Upper lobe of left lung (tissue), 4 donors: ENCODE data around the gene CDH13.

Experiments used
- CTCF ChIP-seq, 6 experiments: fragments of 450-650 bp in 4 of 6; fragments of 200-600 bp in 2 of 6; sonication (generic) in 2 of 6; IDR thresholded peaks; one replicate each; pipeline ENCODE4 v1.5.1; 2016 to 2019; ENCODE audit warnings: antibody characterized with exemption in 6 of 6
- EP300 ChIP-seq, 4 donors: sonication (generic); formaldehyde crosslinking; IDR thresholded peaks; one replicate each; pipeline ENCODE4 v1.5.1; 2017; ENCODE audit warnings: antibody characterized with exemption in 4 of 4, control low read depth in 2 of 4
- POLR2A ChIP-seq, 4 donors: fragments of 450-650 bp; IDR thresholded peaks; one replicate each; pipeline ENCODE4 v1.5.1; 2016 to 2017; ENCODE audit warnings: antibody characterized with exemption in 4 of 4, mild to moderate bottlenecking in 2 of 4
- POLR2AphosphoS5 ChIP-seq, 2 donors: sonication (generic); formaldehyde crosslinking; IDR thresholded peaks; one replicate each; pipeline ENCODE4 v1.5.1; 2017; ENCODE audit warnings: antibody characterized with exemption in 2 of 2

GRCh38 chr16:83838151-83838550, 1211.4 kb downstream of the CDH13 start:
- TF ChIP-seq CTCF (IDR thresholded peaks at IDR 0.05) (no peak), POLR2A (IDR thresholded peaks at IDR 0.05) (no peak), POLR2AphosphoS5 (IDR thresholded peaks at IDR 0.05) (no peak), EP300 (IDR thresholded peaks at IDR 0.05) (no peak)
